Activated T-helper 9 cell treated with anti-CD3 and anti-CD28 coated beads, Interleukin-2, amount 50 U/mL, for 16 hours (primary cell): ENCODE data around the gene ARPC4.
A peak's percentile ranks its signal among the peaks of the same experiment; 100 is the strongest.
"Not testable (repeated sequence)": the region's sequence is repeated elsewhere in the genome, so short reads cannot be mapped to it uniquely, and the experiment has no call there.

Source experiments
- DNase-seq: peaks from one replicate; pipeline ENCODE4 v3.0.0-alpha.2; 2020; ENCODE audit warnings: low read depth

ARPC4 gene

GRCh38 chr3:9770276-9770812, 22.5 kb upstream of the ARPC4 start:
- DNase-seq = no peak

- DNase-seq = not testable (repeated sequence)
Observed at GRCh38 chr3:9771007-9771406, 21.9 kb upstream of the ARPC4 start.

GRCh38 chr3:9776896-9777693, 15.8 kb upstream of the ARPC4 start:
- DNase-seq = no peak

- DNase-seq = no peak
Observed at GRCh38 chr3:9777694-9778021, 15.2 kb upstream of the ARPC4 start.

GRCh38 chr3:9778143-9779074, 14.5 kb upstream of the ARPC4 start:
- DNase-seq = peak; percentile 51

- DNase-seq = no peak
Observed at GRCh38 chr3:9779075-9779593, 13.7 kb upstream of the ARPC4 start.

GRCh38 chr3:9779721-9780457, 13.0 kb upstream of the ARPC4 start:
- DNase-seq = no peak

GRCh38 chr3:9780458-9780812, 12.4 kb upstream of the ARPC4 start:
- DNase-seq = no peak

GRCh38 chr3:9780910-9781309, 12.0 kb upstream of the ARPC4 start:
- DNase-seq = no peak

GRCh38 chr3:9781551-9781950, 11.3 kb upstream of the ARPC4 start:
- no peak for DNase-seq

GRCh38 chr3:9781978-9782603, 10.8 kb upstream of the ARPC4 start:
- DNase-seq = no peak

GRCh38 chr3:9782770-9783169, 10.1 kb upstream of the ARPC4 start:
- no peak for DNase-seq

GRCh38 chr3:9783954-9784353, 8.9 kb upstream of the ARPC4 start:
- DNase-seq = no peak

- no peak for DNase-seq
Observed at GRCh38 chr3:9784965-9785364, 7.9 kb upstream of the ARPC4 start.

- no peak for DNase-seq
Observed at GRCh38 chr3:9785602-9786001, 7.3 kb upstream of the ARPC4 start.

- DNase-seq = no peak
Observed at GRCh38 chr3:9786209-9786739, 6.6 kb upstream of the ARPC4 start.

- no peak for DNase-seq
Observed at GRCh38 chr3:9786825-9787669, 5.8 kb upstream of the ARPC4 start.

GRCh38 chr3:9787714-9788113, 5.2 kb upstream of the ARPC4 start:
- no peak for DNase-seq

GRCh38 chr3:9791127-9791526, 1.8 kb upstream of the ARPC4 start:
- no peak for DNase-seq

- DNase-seq = no peak
Observed at GRCh38 chr3:9791790-9792404, 985 bp upstream of the ARPC4 start.
